GM21529 (cell line): ENCODE measurements around the gene RPL35.
"Not testable (repeated sequence)": the region's sequence is repeated elsewhere in the genome, so short reads cannot be mapped to it uniquely, and the experiment has no call there.

ENCODE experiments used
- ATAC-seq: cut with Tn5 transposase; IDR thresholded peaks from one replicate; pipeline ENCODE4 v1.9.1; 2021; ENCODE audit not compliant: unreplicated experiment

Gene RPL35

DNA sequence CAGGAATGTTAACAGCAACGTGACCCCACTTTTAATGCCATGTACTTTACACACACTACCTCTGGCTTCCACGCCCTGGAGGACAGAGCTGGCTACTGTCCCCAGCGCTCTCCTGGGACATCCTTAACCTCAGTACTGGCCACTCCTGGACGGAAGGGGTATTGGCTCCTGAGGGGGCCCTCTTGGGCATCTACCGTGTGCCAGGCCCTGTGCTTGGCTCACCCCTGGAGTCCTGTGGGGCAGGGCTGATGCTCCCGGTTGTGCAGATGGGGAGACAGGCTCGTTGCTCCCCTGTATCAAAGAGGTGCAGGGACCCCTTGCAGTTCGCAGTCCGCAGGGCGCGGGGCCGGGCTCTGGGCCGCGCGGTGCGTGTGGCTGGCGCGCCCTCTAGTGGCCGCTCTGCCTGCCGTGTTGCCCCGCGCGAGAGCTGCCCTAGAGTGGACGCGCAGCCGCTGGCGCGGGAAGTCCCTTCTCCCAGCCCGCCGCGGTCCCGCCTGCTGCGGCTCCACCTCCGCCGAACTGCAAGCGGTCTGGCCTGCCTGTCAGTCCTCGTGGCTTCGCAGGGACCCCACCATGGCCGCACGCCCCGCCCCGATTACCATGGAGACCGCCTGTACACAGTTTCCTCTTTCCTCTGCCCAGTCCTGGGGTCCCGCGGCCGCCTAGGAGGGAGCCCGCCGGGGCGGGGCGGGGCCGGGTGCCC lies 8.8 kb downstream of the RPL35 start, which contains the start of gene WDR38:
Gene WDR38, plus strand, starts transcription at position 632 of the 703 bp plus-strand sequence. CDS start 72 bp downstream, outside the sequence.
- peak; percentile 73 for ATAC-seq

DNA sequence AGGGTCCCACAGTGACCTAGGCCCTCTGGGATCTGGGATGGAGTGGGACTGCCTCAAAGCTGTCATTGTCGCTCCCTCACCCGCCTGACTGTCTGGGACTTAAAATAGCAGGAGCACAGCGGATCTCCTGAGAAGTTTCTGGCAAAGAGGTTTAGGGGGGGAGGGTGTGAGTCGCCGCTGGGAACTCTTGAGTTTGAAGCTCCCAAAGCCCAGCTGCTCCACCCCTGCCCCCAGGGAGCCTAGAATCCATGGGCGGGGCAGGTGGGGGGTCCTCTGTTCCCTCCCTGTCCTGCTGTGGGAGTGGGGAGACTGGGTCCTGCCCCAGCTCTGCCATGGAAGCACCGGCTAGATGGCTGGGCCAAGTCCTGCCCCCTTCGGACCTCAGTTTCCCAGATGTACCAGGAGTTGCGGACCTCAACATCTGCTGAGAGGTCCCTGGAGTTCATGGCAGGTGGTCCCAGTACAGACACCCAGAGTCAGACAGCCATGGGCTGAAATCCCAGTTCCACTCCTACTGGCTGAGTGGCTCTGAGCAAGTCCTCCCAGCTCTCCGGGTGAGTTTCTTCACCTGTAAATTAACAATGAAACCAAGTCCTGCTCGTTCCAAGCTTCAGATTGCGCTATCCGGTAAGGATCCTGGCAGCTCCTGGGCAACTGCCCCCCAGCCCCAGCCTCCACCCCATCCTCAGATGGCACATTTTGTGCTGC lies 9.5 kb downstream of the RPL35 start:
- no peak for ATAC-seq

GRCh38 chr9:124849801-124850200 lies 12.0 kb downstream of the RPL35 start:
- ATAC-seq: no peak

DNA sequence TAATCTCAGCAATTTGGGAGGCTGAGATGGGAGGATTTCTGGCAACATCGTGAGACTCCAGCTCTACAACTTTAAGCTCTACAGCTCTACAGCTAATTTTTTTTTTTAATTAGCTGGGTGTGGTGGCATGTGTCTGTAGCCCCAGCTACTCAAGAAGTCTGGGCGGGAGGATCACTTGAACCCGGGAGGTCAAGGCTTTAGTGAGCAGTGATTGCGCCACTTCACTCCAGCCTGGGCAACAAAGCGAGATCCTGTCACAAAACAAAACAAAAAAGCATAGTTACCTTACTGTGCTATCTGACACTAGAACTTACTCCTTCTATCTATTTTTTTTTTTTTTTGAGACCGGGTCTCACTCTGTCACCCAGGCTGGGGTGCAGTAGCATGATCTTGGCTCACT lies 14.8 kb downstream of the RPL35 start:
- no peak for ATAC-seq

- not testable (repeated sequence) for ATAC-seq
These were observed 15.3 kb downstream of the RPL35 start for GRCh38 chr9:124846467-124846866.

- no peak for ATAC-seq
These were observed 17.5 kb downstream of the RPL35 start for GRCh38 chr9:124844291-124844690.

- no peak for ATAC-seq
These were observed 18.2 kb downstream of the RPL35 start for GRCh38 chr9:124843456-124844034.

- no peak for ATAC-seq
These were observed 20.5 kb downstream of the RPL35 start for GRCh38 chr9:124841075-124841821.

DNA sequence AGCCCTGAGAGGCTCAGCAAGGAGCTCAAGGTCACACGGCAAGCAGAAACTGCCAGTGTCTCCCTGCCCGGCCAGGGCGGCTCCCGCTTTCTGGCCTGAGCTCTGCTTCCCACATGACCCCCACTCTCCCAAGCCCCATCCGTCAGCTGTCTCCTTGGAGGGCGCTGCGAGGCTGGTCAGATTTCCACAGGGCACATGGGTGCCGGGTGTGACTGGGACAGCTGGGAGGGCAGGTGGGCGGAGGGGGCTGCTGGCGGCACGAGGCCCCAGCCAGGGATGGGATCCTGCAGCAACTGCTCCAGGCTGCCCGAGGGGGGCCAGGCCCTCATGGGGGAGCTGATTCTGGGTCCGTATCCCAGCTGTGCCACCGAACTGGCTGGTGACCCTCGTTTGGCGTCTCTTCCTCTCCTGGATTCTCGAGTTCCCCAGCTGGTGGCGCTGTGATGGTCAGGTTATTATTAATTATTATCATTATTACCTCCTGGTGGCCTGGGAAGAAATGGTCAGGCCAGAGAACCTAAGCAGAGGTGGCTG lies 21.4 kb downstream of the RPL35 start:
- ATAC-seq: no peak

DNA sequence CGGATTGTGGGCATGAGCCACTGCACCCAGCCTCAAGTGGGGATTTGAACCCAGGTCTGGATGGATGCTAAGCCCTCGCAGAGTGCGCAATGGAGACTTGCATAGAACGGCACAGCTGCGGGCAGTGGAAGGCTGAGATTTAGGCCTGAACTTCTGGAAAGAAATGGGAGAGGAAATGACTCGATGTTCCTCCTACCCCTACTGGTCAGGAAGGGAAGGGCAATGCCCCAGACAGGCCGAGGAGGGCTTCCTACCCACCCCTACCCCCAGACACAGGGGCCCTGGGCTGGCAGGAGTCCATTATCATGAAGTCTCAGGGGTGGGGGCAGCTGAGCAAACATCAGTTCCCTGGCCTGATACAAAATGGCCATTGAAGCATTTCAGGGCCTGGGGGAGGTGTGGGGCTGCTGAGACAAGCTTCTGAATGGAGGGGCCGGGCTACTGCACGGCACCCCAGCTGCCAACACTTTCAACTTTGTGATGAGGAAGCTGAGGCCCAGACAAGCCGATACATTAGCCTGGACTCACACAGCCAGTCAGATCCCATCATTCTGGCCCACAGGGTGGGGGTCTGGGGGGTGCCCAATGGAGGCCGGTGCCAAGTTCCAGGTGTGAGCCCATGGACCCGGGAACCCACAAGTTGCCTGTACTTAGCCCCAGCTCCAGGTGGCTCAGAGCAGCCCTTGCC lies 22.0 kb downstream of the RPL35 start:
- ATAC-seq: no peak

GRCh38 chr9:124838567-124839275 lies 23.0 kb downstream of the RPL35 start:
- ATAC-seq: not testable (repeated sequence)

DNA sequence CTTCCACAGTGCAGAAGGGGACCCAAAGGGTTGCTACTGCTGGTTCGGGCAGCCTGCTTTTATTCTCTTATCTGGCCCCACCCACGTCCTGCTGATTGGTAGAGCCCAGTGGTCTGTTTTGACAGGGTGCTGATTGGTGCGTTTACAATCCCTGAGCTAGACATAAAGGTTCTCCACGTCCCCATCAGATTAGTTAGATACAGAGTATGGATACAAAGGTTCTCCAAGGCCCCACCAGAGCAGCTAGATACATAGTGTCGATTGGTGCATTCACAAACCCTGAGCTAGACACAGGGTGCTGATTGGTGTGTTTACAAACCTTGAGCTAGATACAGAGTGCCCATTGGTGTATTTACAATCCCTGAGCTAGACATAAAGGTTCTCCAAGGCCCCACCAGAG lies 23.6 kb downstream of the RPL35 start:
- not testable (repeated sequence) for ATAC-seq

GRCh38 chr9:124835026-124835557 lies 26.7 kb downstream of the RPL35 start:
- ATAC-seq: no peak

DNA sequence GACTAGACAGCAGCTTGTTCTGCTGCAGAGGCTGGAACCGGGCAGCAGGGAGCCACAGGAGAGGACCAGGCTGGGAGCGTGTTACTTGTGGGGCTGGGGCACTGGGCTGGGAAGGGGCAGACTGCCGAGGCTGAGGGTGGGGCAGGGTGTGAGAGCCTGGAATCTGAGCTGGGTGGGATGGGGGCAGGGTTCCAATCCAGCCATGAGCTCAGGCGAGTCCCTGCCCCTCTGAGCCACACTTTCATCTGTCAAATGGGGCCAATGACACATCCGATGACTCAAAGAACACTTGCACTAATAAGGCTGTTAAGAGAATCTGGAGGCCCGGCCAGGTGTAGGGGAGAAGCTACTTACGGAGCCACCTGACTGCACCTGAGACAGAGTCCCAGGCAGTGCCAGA lies 27.2 kb downstream of the RPL35 start:
- ATAC-seq: no peak

GRCh38 chr9:124831642-124832364 lies 30.0 kb downstream of the RPL35 start:
- no peak for ATAC-seq

DNA sequence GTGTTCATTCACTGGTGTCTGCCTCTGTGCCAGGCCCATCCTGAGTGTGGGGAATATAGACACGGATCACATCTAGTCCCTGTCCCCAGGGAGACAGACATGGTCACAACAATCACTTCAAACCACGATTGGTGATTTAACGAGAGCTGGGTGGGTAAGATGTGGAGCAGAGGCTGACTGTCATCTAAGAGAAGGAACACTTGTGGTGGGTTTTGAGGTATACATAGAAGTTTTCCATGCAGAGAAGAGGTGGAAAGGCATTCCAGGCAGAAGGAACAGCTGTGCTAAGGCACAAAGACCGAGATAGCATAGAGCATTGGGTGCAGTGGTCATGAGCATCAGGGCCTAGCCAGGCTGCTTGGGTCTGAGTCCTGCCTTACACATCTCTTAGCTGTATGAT lies 31.2 kb downstream of the RPL35 start:
- no peak for ATAC-seq

GRCh38 chr9:124829334-124829669 lies 32.5 kb downstream of the RPL35 start:
- no peak for ATAC-seq

- ATAC-seq: no peak
These were observed 33.0 kb downstream of the RPL35 start for GRCh38 chr9:124828489-124829333.
